ENCODE data around the gene COL4A1.

Gene COL4A1

DNA sequence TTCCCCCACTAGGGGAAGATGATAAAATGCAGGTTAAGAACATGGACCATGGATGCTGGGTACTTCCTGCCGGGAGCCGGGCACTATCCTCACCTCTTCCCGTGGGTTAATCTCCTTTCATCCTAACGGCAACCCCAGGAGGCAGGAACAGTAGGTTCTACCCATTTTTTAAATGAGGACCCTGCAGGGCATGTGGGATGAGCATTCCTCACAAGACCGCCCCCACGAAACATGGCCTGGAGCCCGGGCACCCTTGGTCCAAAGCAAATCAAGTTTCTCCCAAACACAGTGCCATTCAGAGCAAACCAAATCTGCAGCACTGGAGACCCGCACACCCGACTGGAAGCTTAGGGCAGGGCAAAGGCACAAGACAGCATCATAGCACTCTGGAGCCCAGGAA, 35.5 kb upstream of the COL4A1 start:
- FAIRE-seq (no peak), DNase-seq (ENCODE audit: insufficient read length, low spot score) (no peak)

DNA sequence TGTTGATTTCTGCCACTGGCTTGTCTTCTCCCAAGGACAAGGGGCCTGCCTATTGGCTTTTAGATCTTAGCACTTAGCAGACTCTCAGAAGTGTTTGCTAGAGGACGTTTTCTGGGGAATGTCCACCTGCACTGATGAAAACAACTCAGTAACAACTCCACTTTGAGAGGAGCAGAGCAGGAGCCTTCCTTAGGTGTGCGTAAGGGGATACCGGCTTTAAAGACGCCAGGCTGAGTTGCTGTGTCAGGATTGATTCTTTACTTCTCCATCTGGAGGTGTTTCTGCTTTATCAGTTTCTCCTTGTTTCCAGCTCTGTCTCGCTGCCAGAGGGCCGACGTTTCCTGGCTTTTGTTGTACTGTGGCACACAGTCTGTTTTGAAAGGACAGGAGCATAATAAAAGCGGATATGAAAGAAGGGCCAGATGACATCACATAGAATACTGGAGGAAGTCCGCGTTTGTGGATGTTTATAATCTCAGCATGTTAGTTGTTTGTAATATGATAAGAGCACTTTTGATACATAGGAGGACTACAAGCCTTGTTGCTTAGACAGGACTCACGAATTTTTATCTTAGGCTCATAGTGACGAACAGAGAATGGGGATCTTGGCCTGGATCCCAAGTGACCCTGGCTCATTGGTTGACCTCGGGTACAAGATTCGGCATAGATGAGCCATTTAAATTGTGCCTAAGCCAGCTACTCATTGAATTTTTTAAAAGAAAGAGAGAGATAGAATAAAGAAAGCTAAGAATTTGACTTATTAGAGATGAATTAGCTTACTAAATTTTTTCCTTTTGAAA, 34.7 kb upstream of the COL4A1 start:
- no peak for DNase-seq (ENCODE audit: insufficient read length, low spot score)
- FAIRE-seq = peak; percentile 73

DNA sequence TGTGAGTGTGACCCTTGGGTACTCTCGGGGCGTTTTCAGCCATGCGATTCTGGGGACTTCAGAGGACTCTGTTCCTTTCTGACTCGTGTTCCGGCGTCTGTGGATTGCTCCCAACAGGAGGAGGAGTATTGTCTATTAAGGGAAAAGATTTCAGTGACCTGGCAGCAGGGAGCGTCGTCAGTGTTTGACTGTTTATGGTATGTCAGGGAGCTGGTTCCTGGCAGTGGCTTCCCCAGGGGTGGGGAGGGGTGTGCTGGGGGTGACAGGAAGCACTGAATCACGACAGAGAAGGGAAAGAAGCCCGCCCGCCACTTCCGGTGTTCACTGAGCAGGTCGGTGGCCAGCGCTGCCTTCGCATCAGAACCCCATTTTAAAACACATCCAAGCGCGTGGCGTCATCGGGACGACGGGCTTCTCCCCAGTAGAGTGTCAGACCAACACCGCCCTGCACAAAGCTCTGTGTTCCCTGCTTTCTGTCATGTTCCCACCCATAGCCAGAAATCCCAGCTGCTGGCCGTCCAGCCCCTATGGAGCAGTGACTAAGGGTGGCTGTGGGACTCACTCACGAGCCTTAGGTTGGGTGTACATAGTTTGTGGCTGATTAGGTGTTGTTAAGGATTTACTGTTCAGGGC, 34.0 kb upstream of the COL4A1 start:
- DNase-seq (ENCODE audit: insufficient read length, low spot score) (no peak), FAIRE-seq (peak; percentile 28)

DNA sequence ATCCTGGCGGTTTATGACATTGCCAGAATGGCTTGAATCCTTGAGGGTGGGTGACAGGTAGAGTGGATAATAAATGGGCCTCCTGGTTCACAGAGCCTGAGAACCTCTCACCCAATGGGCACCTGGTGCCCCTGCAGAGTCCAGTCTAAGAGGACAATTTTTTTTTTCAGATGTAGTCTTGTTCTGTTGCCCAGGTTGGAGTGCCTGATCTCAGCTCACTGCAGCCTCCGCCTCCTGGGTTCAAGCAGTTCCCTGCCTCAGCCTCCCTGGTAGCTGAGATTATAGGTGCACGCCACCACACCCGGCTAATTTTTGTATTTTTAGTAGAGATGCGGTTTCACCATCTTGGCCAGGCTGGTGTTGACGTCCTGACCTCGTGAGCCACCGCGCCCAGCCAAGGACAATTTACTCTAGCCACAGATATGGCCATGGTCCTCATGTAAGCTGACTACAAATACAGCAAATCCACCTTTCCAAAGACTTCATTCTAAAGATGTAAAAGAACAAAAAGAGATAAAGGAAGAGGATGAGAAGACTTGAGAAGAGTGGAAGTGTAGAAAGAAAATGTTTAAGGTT, 33.1 kb upstream of the COL4A1 start:
- FAIRE-seq (no peak), DNase-seq (ENCODE audit: insufficient read length, low spot score) (no peak)

DNA sequence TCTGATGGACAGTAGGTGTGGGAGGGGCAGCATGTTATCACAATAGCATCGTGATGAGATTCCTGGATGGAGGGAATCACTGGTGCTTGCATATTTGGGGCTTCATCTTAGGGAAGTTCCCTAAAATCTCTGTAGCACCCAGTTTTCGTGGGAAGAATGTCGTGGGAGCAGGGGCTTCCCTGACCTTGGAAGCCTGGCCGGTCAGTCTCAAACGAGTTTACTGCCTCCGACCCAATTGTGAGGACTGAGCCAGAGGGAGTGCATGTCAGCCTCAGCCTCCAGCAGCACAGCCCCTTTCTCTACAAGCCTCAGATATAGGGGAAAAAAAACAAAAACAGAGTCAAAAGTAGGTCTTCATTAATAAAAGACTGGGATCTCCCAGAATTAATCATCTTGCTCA, 32.3 kb upstream of the COL4A1 start:
- FAIRE-seq (no peak), DNase-seq (ENCODE audit: insufficient read length, low spot score) (no peak)

DNA sequence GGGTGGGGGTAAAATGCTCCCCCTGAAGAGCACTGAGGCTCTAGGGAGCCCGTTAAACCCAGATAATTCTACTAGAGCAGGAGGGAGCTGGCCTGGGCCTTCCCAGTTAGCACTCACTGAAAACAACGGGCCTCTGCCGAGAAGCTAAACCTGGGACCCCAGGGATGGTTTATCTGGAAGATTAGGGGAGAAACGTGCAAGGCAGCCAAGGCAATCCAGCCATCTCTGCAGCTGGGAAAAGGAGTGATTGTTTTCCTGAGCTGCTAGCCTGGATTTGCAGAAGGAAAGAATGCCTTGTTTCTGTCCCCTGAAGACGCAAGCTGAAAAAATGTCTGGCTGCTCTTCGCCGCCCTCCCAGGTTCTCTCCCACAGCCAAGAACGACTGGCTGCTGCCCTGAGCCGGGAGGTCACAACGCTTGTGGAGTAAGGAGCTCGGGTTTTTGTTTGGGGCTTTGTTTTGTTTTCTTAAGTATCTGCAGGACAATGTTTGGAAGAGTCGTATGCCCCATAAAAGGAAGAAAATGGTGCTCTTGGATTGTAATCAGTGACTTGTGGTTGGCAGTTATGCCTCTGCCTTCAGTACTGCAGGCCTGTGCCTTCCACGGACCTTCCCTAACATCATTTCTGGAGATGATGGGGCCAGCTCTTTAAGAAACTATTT, 31.6 kb upstream of the COL4A1 start:
- FAIRE-seq (no peak), DNase-seq (ENCODE audit: insufficient read length, low spot score) (no peak)

DNA sequence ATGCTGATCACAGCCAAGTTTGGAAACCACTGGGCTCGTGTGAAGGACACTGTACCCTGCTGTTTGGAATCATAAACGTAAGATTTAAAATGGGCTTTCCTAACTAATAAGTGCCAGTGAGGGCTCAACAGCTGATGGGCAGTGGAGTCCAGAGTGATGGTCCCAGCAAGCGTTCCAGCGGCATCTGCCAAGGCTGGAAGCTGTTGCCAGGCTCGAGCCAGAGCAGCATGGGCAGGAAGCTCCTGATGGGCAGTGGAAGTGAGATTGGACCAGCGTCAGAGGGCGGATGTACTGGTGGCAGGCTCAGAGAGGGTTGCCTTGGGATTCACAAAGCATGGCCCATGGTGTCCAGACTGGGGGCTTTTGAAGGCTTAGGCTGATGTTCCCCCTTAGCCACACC, 30.3 kb upstream of the COL4A1 start:
- FAIRE-seq (no peak), DNase-seq (ENCODE audit: insufficient read length, low spot score) (no peak)

DNA sequence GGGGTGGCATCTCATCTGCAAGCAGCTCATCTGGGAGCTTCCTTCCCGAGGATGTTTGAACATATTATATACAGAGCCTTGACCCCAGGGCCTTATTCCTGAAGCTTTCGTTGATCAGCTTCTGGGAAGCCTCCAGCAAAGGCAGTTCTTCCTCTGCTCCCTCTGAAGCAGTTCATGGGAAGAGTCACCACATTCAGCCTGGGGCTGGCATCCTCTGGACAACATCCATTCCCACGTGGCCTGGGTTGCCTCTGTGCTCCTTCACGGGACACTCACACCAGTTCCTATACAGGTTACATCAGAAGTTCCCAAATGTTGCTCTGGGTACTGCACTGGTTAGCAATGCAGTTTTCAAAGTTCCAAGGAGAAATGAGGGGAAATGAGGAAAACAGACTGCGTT, 29.7 kb upstream of the COL4A1 start:
- FAIRE-seq (no peak), DNase-seq (ENCODE audit: insufficient read length, low spot score) (no peak)

DNA sequence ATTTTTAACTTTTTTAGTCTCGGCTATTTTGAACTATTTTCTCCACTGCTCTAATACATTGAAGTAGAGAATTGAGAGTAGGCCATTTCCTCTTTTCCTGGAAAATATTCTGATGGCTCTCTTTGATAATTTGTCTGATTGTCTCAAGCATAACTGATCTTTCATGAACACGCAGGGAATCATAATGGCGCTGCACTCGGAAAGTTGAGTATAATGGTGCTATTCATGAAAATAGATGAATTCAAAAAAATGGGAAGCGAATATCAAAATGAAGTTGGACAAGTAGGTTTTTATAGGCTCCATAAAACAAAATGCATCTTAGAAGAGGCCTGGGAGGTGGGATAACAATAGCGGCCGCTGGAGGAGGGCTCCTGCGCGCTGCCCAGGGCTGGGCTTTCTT, 29.2 kb upstream of the COL4A1 start:
- FAIRE-seq (no peak), DNase-seq (ENCODE audit: insufficient read length, low spot score) (no peak)

DNA sequence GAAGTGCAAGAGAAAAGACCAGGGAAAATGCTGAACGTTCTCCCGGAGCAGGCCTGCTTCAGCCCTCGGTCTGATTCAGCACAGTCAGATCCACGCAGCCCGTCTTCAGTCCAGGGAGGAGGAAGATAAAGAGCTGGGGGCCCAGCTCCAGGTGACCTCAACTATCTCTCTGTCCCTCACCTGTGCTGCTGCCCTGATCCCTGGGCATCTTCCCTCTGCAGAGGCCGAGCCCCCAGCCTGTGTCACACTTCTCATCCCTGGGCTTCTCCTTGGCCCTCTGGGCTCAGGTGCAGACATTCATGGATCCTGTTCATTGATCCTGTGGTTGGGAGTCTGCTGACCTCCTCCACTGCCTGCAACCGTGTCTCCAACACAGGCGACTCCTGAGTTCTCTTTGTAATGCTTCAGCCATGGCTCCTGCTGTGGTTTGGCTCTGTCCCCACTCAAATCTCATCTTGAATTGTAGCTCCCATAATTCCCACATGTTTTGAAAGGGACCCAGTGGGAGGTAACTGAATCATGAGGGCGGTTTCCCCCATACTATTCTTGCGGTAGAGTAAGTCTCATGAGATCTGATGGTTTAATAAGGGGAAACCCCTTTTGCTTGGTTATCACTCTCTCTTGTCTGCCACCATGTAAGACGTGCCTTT, 28.0 kb upstream of the COL4A1 start:
- DNase-seq (ENCODE audit: insufficient read length, low spot score) (no peak), FAIRE-seq (no peak)

DNA sequence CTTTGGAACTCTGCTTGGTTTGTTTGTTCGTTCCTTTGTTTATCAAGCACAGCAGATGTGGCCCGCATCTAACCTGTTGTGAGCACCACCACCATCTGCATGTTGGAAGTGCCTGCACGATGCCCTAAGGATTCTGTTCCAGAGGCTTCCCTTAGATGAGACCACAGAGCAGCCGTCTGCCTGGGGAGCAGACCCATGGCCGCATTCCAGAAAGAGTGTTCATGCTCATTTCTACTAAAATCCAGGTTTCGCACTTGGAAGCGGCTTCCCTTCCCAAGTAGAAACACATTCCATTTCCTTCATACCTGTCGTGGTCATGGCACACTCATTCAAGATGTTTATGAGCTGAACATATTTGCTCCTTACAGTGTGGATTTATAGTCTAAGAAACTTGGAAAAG, 27.3 kb upstream of the COL4A1 start:
- FAIRE-seq (no peak), DNase-seq (ENCODE audit: insufficient read length, low spot score) (no peak)

DNA sequence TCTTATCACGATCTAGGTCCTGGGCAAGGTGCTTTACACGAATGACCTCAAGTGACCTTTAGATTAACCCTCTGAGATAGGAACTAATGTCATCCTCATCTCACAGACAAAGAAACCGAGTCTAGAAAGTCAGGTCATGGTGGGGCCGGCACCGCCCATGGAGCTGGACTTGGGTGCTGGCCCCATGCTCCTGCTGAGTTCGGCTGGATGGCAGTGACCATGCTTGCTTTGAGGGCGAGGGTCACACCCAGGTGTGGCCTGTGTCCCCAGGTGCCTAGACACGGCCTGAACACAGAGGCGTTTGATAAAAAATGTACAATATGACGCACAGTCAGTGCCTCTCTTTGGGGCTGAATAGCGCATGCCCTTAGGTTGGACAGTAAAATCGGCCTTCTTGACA, 26.9 kb upstream of the COL4A1 start:
- FAIRE-seq = no peak
- DNase-seq (ENCODE audit: insufficient read length, low spot score) = no peak

DNA sequence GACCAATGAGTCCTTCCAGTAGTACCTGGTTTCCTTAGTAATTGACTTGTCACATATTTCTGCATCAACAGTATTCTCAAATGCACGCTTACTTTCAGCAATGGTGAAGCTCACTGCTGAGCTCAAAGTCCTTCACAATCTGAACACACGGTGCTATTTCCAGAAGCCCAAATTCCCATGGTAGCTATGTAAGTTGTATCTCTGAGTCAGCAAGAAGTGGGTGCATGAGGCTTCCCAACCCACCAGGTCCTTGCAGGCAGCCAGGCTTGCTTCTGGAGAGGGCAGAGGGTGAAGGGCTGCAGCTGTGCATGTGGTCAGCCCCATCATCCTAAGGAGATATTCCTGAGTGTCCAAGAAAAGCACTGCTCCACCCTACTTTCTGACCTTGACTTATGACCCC, 25.8 kb upstream of the COL4A1 start:
- FAIRE-seq = no peak
- DNase-seq (ENCODE audit: insufficient read length, low spot score) = no peak

DNA sequence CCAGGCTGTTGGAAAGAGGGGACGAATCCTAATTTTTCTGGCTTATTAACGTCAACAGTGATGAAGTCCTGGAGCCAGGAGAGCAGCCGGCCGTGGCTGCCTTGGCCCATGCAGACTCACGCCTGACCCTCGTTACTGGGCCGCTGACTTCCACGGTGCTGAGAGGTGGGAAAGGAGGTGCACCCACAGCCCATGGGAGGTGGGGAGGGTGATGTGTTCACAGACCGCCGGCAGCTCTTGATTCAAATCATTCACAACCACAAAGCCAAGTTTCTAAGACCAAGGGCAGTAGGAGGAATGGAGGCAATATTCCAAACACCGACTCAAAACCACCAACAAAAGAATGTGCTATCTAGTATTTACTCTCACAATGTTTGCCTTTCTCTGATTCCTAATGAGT, 24.4 kb upstream of the COL4A1 start:
- FAIRE-seq (no peak), DNase-seq (ENCODE audit: insufficient read length, low spot score) (no peak)

DNA sequence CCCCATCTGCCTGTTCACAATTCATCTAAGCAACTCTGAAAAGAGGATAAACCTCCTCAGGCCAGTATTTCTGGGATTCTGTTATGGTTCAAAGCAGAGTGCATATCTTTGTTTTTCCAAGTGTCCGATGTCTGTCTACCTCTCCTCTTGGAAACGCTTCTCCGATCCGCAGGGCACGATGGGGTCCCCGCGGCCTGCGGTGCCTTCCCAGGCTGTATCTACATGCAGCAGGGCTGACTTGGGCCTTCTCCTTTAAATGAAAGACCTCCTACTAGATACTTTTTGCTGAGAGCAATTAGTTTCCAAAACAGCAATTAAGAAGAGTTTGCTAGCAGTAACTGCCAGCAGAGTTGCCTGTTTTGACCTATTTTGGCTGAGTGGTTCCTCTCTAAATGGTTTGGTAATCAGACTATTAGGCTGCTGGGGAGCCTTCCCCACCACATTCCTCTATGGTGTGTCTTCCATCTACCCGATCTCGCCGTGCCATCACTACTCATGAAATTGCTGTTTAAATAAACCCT, 23.6 kb upstream of the COL4A1 start:
- DNase-seq (ENCODE audit: insufficient read length, low spot score) (no peak), FAIRE-seq (no peak)

DNA sequence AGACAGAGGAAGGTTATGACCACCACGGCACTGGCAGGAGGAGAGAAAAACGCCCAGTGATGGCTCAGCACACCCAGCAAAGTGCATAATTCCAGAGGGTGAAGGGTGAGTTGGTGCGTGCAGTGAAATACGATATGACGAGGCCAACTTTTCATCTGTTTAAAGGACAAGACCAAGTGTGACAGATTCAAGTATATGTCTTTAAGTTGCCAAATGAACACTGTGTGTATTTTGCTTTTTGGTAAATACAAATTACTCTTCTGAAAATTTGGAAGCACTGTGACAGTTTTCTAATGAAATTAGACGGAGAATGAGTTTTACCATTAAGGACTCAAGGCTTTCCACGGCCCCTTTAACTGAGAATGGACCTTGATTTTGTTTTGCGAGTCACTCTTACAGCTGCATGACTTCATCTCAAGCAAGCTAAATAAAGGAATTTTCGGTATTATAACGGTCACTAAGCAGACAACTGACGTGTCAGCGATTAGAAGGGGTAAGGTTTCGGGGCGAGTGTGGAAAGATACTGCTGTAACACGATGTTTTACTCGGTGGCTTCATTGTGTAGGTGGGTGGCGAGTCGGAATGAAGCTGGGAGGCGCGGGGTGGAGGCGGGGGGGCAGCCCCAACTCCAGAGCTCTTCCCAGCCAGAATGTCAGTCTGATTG, 23.0 kb upstream of the COL4A1 start:
- FAIRE-seq = no peak
- no peak for DNase-seq (ENCODE audit: insufficient read length, low spot score)

DNA sequence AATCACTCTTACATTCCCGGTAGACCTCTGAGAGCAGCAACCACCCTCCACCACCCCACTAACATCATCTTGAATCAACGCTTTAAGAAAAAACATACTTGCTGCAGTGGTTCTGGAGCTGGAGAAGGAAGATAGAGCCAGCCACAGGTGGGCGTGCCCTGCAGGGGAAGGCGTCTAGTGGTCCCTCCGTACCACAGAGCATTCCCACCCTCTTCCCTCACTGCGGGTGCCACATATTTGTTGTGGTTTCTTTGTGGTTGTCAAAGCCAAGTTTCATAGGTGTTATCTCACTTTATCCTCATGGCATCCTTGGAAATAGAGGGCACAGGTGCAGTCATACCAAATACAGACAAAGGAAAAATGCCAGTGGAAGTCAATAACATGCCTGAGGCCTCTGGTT, 22.3 kb upstream of the COL4A1 start:
- FAIRE-seq (no peak), DNase-seq (ENCODE audit: insufficient read length, low spot score) (no peak)

DNA sequence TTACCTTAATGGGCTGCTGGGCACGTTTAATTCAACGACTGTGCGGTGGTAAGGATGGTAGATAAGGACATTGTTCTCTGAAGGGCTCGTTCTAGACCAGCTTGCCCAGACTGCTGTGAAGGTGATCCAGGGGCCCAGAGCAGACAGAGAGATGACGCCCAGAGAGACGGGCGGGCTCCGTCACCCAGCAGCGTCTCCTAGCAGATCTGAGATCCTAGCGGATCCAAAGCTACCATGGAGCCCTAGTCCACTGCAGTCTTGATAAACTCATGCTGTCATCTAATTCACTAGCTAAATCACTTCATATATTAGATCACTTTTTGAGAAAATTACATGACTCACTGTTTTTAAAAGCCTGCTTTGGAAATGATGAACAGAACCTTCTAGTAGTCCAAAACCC, 21.6 kb upstream of the COL4A1 start:
- DNase-seq (ENCODE audit: insufficient read length, low spot score) (no peak), FAIRE-seq (no peak)

DNA sequence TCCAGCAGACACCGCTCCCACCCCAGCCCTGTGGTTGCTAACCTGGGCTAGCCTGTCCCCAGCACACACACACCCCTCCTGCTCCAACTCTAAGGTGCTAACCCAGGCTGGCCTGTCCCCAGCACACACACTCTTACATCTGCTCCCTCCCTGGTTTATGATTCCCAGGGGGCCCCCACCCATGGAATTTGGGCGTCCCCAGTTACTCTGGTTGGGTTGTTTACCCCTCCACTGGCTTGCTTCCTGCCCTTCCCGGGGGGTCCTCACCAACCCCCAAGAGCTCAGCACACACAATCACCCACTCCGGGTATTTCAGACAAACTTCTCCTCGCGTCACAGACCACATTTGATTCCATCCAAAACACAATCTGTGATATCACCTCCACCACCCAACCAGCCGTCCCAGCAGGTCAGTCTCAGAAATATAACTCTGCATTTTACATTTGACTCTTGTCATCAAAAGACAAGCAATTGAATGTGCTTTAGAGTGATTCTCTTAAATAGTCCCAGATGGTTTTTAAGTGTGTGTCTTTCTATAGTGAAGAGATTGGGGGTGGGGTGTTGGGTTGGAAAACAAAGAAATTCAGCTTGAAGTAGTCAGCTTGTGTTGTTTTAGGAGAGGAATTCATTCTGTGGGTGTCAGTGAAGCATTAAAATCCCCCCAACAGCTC, 20.2 kb upstream of the COL4A1 start:
- no peak for DNase-seq (ENCODE audit: insufficient read length, low spot score)
- no peak for FAIRE-seq

Data from GM19239 (cell line).